ENCODE data around the gene RITA1.
"Not testable (repeated sequence)": the region's sequence is repeated elsewhere in the genome, so short reads cannot be mapped to it uniquely, and the experiment has no call there.

Gene RITA1, protein sequence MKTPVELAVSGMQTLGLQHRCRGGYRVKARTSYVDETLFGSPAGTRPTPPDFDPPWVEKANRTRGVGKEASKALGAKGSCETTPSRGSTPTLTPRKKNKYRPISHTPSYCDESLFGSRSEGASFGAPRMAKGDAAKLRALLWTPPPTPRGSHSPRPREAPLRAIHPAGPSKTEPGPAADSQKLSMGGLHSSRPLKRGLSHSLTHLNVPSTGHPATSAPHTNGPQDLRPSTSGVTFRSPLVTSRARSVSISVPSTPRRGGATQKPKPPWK

DNA sequence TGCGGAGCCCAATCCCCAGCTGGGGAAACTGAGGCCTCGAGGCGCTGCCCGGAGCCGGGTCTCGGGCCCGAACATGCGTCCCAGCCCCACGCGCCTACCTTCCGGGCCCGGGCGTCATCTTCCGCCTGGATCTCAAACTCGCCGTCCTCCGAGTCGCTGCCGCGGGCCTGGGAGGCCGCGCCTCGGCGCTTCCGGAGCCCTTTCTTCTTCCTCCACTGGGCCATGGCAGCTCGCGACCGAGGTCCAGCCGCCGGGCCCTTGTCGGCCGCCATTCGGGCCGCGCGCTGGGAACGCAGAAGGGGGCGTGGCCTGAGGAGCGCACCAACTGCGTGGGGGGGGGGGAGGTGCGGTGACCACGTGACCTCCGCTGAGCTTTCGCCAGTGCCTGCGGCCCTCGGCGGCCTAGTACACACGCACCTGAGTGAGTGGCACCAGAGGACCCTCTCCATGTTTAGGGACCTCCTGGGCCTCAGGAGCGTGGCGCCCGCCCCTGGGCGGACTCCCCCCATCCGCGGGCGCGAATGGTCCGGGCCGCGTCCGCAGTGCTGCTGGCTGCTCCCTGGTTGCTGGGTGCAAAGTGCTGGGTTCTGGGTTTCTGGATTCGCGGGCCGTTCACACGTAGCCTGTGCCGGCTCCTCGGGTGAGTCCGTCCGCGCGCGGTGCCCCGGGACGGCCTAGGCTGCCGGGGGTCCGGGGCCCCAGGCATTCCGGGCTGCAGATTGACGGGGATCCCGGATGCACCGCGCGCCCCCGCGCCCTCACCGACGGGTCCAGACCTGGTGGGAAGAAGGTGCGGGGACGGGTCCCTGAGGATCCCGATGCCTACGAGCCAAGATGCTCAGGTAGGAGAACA is at the start of gene RITA1, which contains the start of gene DDX54:
Gene RITA1, plus strand, starts transcription at position 542 of the 853 bp plus-strand sequence. CDS start 1,026 bp downstream, outside the sequence.
Gene DDX54, minus strand, starts transcription at position 299 of the 853 bp plus-strand sequence. Its CDS starts 27 bp downstream, at position 272.
- DNase-seq = peak; percentile 65 to 84

DNA sequence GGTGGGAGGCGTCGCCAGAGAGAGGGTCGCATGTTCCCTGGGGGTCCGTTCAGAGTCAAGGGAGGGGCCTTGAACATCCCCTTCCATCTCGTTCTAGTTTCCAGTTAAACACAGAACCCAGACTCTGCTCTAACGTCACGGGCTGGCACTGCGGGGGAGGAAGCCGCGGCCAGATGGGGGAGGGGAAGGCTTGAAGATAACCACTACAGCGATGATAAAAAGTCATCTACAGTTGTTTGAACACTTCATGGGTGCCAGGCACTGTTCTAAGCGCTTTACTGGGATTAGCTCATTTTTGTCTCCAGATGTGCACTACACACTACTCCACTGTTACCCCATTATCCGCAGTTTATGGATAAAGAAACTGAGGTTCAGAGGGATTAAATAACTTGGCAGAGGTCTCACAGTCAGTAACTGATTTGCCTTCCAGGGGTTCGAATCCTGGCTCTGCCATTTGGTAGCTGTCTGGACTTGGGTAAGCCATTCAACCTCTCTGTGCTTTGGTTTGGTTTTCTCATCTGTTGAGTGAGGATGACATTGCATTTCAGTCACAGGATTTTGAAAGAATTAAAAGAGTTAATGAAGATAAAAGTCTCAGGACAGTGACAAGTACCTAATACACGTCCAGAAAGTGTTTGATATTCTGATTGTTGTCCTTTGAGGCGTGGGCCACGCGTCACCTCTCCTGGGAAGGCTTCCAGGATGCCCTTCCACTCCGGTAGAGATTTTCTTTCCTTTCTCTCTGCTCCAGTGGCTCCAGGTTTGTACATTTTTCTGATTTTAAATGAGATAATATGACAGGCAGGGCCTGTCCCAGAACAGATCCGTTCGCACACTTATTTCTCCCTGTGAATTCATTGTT is 49.2 kb upstream of the RITA1 start:
- peak; percentile 63 to 67 for DNase-seq

DNA sequence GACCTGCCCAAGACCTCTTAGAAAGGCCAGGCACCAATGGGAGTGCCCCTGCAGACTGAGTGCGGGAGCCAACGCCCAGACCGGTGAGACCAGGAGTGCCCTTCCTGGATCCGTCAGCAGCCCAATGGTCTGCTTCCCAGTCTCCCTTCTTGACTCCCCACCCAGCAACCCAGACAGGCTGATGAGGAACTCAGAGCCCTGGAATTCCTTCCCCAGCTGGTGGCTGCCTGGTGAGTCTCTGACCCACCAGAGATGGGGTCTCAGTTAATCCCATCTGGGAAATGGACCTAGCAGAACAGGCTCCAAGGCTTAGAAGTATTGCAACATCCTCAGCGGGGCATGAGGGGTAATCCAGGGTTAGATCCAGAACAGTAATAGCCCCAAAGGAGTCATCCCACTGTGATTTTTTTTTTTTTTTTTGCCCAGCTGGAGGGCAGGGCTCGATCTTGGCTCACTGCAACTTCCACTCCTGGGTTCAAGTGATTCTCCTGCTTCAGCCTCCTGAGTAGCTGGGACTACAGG is 48.5 kb upstream of the RITA1 start:
- DNase-seq = no peak

DNA sequence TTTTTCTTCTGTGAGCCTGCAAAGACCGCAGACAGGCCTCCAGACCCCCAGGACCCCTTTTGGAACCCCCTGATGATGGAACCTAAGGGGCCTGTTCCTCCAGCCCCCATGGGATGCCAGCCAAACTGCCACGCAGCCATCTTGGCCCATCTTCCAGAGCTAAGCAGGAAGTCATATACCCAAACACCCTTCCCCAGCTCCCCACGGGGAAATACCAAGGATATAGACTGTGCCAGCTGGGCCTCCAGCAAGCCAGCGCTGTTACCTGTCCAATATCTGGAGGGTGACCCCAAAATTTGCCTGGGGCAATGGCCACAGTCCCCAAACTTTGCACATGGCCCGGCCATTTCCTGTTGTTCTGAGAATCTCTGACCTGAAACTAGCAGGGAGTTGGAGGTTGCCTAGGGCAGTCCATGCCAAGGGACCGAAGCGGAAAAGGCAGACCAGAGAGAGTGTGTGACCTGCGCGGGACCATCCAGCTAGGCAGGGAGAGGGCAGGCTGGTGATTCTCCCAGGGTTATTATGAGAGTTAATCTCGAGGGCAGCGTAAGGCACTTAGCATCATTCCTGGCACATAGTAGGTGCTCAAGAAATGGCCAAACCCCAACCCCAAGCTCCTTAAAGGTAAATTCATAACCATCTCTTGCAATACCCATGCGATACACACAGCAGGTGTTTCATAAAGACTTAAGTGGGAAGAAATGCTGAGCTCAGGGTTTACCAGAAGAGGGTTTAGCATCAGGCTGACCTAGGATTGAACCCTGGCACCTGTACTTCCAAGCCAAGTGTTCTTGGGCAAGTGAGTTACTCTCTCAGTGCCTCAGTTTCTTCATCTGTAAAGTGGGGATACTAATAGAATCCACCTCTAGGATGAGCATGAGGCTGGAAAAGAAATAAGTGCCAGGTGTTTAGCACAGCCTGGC is 47.4 kb upstream of the RITA1 start:
- no peak for DNase-seq

DNA sequence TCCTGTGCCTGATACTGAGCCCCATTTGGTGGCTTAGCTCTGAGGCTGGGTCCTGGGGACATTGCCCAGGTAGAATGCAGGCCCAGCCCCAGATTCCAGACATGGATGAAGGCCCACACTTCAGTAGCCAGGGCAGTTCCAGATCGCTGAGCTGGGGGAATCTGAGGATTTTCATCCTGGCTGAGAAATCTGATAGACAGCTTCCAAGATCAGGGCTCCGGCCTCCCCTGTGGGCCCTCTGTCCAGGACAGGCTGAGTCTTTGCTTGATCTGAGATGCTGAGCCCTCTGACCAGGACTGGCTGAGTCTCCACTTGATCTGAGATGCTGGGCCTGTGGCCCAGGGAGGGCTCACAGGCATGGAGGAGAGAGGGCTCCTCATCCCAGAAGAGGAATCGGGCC is 46.7 kb upstream of the RITA1 start:
- DNase-seq = no peak

DNA sequence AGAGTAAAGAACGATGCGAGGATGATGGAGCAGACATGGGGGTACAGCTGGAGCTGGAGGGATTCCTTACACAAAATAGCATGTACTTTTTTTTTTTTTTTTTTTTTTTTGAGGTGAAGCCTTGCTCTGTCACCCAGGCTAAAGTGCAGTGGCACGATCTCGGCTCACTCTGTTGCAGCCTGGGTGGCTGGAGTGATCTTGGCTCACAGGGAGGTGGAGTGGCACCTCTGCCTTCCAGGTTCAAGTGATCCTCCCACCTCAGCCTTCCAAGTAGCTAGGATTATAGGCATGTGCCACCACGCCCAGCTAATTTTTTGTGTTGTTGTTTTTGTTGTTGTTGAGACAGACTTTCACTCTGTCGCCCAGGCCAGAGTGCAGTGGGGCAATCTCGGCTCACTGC is 44.8 kb upstream of the RITA1 start:
- no peak for DNase-seq

DNA sequence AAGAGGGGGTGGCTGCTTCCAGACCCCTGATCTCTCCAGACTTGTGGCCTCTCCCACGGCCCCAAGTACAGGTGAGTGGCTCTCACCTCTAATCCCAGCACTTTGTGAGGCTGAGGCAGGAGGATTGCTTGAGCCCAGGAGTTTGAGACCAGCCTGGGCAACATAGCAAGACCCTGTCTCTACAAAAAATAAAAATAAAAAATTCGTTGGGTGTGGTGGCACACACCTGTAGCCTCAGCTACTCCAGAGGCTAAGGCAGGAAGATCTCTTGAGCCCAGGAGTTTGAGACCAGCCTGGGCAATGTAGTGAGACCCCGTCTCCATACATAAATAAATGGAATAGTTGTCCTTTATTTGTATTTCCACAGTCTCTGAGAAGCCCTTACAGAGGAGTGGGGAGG is 43.8 kb upstream of the RITA1 start:
- not testable (repeated sequence) for DNase-seq

DNA sequence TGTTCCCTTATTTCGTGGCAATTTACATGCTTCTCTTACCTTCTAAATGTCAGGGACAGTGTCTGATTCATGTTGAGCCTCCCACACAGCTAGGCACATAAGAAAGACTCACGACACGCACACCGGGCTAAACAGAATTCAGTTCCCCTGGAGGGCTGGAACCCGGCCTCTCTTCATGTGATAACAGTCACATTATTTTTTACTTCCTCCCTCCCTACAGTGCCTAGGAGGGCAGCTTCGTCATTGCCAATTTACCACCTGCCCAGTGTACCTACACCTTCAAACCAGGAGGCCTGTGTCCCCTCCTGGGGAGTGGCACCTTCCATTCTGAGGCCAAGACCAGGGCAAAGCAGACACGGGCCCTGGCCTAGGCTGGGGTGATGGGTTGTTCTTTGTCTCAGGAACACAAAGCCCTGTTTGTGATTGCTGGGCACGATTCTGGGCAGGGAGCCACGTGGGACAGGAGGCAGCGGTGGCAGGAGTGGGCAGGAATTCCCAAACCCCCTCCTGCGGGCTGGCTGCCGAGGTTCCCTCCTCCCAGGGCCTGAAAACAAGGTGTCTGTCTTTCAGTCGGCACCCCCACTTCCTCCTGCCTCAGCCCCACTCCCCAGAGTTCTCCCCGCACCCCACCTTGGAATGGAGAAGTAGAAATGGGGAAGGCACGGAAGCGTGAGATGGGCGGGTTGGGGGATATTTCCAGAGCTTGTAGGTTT is 43.2 kb upstream of the RITA1 start:
- DNase-seq = no peak

DNA sequence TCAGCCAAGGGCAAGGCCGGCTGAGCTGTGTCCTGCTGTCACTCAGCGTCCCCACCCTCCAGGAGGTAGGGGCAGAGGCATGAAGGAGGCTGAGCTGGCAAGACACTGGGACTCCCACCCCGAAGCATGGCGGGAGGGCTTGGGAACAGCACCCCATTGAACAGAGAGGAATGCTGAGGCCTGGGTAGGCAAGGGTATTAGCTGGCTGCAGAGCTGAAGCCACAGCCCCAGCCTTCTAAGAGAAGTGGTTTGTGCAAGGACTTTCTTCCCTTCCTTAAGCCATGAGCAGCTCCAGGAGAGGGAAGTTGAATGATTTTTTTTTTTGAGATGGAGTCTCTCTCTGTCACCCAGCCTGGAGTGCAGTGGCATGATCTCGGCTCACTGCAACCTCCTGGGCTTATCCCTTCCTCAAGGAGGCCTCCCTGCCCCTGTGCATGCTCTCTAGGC is 42.6 kb upstream of the RITA1 start:
- no peak for DNase-seq

DNA sequence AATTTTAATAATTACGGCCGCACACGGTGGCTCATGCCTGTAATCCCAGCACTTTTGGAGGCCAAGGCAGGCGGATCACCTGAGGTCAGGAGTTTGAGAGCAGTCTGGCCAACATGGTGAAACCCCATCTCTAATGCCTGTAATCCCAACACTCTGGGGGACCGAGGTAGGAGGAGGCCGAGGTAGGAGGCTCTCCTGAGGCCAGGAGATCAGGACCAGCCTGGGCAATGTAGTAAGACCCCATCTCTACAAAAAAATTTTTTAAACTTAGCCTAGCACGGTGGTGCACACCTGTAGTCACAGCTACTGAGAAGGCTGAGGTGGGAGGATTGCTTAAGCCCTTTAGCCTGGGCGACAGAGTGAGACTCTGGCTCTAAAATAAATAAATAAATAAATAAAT is 41.6 kb upstream of the RITA1 start:
- DNase-seq = no peak

DNA sequence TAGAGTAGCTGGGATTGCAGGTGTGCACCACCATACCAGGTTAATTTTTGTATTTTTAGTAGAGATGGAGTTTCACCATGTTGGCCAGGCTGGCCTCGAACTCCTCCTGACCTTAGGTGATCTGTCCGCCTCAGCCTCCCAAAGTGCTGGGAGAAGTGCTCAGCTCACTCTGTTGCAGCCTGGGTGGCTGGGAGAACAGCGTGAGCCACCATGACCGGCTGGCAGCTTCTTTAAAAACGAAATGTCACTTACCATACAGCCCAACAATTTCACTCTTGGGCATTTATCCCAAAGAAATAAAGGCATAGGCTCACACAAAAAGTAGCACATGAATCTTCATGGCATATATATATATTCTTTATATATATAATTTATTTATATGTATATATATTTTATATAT is 40.7 kb upstream of the RITA1 start:
- DNase-seq = no peak

DNA sequence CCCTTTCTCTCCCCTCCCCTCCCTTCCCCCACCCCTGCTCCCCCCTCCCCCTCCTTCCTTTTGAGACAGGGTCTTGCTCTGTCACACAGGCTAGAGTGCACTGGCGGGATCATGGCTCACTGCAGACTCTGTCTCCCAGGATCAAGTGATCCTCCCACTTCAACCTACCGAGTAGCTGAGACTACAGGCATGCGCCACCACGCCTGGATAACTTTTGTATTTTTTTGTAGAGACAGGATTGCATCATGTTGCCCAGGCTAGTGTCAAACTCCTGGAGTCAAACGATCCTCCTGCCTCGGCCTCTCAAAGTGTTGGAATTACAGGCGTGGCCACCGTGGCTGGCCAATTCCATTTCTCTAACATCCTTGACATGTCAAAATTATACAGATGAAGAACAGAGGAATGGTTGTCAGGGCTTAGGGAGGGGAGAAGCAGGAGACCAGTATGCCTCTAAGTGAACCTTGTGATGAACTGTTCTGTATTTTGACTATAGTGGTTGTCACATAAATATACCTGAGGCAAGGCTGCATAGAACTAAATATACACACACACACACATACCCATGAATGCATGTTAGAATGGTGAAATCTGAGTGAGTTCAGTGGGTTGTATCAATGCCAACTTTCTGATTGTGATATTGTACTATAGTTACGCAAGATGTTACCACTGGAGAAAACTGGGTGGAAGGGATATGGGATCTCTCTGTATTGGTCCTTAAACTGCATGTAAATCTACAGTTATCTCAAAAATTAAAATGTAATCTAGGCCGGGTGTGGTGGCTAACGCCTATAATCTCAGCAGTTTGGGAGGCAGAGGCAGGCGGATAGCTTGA is 39.6 kb upstream of the RITA1 start:
- DNase-seq = no peak

DNA sequence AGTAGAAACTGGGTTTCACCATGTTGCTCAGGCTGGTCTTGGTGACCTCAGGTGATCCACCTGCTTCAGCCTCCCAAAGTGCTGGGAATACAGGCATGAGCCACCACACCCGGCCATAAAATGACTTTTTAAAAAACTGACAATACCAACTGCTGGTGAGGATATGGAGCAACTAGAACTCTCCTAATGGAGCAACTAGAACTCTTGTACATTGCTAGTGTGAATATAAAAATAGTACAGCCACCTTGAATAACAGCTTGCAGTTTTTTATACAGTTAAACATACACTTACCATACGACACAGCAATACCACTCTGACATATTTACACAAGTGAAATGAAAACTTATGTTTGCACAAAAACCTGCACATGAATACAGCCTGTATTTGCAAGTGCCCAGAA is 38.5 kb upstream of the RITA1 start:
- no peak for DNase-seq

DNA sequence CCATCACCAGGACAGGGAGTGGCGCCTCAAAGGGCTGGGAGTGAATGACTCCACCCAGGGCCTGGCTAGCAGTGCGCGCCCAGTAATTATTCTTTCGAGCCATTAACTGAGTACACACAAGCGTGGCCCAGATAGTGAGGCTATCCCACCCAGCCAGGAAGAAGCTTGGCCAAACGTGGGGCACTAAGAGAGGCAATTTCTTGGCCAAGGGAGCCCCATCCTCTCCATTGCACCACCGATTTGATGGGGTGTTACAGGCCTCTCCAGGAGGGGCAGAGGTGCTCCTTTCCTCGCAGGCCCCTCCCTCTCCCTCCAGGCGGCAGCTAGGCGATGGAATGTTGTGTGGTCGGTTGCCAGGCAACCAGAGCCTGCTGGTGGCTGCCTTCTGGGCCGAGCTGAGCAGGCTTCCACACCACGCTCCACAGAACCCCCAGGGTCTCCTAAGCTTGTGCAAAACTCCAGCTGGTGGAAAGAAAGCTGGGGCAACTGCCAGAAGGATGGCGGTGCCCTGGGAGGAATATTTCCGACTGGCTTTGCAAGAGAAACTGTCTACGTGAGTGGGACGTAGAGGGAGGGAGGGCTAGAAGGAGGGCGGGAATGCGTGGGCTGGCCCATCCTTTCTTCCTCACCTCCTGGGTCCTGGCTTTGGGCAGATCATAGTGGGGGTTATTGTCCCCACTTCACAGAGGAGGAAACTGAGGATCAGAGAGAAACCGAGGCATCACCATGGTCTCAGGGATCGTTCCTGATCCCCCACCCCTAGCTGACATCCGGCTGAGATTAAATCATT is 36.0 kb upstream of the RITA1 start, which contains the start of gene CFAP73:
Gene CFAP73, plus strand, starts transcription at position 364 of the 790 bp plus-strand sequence. Its CDS starts 134 bp downstream, at position 498.
- DNase-seq = peak in 1 of 2 donors; percentile 10

DNA sequence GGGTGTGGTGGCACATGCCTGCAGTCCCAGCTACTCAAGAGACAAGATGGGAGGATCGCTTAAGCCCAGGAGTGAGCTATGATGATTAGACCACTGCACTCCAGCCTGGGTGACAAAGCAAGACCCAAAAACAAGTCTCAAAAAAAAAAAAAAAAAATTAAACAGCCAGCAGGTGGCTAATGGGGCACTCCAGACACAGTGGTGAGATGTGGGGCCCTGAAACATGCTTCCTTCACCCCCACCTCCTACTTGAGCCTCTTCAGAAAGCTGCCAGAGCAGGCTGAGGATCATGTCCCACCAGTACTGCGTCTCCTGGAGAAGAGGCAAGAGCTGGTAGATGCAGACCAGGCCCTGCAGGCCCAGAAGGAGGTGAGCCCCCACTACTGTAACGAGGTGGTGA is 33.9 kb upstream of the RITA1 start:
- no peak for DNase-seq

DNA sequence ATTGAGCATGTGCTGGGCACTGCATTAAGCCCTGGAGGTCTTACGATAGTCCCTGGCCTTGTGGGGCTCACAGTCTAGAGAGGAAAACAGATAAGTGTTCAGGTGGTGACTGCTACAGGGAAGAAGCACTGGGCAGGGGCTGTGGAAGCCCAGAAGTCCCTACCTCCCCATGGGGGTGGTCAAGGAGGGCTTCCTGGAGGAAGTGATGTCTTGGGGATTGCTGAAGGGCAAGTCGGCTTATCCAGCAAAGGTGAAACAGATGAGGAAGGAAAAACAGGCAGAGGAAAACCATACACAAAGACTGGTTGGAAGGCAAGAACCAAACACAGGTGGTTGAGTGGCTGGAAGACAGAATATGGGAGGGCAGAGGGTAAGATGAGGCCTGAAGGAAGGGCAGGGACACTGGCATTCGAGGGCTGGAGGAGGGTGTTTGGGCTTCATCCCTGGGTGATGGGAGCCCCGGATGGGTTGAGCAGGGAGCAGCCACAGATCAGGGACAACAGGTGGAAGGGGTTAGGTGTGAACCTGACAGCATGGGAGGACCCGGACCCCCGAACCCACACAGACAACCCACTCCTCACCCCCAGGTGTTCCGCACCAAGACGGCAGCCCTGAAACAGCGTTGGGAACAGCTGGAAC is 33.2 kb upstream of the RITA1 start:
- DNase-seq = no peak

DNA sequence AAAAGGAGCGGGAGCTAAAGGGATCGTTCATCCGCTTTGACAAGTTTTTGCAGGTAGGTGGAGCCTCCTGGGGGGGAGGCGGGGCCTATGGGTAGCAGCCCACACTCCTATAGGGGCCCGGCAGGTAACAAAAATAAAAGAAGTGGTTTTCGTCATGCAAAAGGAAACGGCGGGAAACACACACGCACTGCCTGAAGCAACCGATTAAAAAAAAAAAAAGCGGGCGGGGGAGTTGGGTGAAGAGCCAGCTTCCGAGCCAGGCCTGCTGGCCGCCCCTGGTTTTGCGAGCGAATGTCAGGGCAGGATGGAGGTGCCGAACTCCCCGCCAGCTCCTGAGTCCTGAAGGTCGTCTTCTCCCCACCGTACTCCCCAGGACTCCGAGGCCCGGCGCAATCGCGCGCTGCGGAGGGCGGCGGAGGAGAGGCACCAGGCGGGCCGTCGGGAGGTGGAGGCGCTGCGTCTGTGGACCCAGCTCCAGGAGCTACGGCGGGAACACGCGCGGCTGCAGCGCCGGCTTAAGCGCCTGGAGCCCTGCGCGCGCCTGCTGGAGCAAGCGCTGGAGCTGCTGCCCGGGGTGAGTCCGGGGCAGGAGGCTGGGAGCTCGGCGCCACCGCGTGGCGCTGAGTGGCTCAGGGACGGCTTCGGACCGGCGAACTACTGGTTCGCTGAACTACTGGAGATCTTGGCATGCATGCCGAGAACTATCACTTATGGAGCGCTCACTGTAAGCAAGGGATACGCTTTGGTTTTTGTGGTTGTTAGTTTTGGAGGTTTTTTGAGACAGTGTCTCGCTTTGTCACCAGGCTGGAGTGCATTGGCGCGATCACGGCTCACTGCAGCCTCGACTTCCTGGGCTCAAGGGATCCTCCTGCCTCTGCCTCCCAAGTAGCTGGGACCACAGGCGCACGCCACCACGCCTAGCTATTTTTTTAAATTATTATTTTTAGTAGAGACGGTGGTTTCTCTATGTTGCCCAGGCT is 32.4 kb upstream of the RITA1 start:
- peak; percentile 65 to 73 for DNase-seq

Measured in CD4-positive, alpha-beta T cell treated with Interferon alpha-2 for 1 hour (primary cell).